WTC11 (cell line): ENCODE measurements around the gene TBC1D10B. TPM values are rescaled to one million over a fixed set of nuclear protein-coding genes. Genes with fewer than 3 reads are reported as not detected.

Experiments used
- ATAC-seq: fragments of 200-7000 bp; cut with Tn5 transposase; 2 replicates; pipeline ENCODE4 v1.10.0; 2021; ENCODE audit warnings: mild to moderate bottlenecking, moderate library complexity
- CTCF ChIA-PET: fragments of 300-600 bp; sonication (Branson Sonifier 250); formaldehyde crosslinking; loops from one replicate; lab custom pipeline; 2021; ENCODE audit warnings: antibody characterized with exemption; lab: Charles Lee
- POLR2A ChIA-PET: fragments of 350-600 bp; sonication (Branson Sonifier 250); formaldehyde crosslinking; loops from one replicate; lab custom pipeline; 2021; ENCODE audit warnings: antibody characterized with exemption; lab: Charles Lee
- DNase-seq: peaks from one replicate; pipeline ENCODE4 v3.0.0; 2021; ENCODE audit warnings: low spot score
- H3K27ac Mint-ChIP-seq: 2 replicates; pipeline ENCODE4 v1.8.0; 2021; ENCODE audit warnings: mixed read lengths
- H3K27me3 Mint-ChIP-seq: 2 replicates; pipeline ENCODE4 v1.8.0; 2021; ENCODE audit warnings: low read depth, mild to moderate bottlenecking, moderate library complexity, mixed read lengths
- H3K36me3 Mint-ChIP-seq: 2 replicates; pipeline ENCODE4 v1.8.0; 2021; ENCODE audit warnings: mixed read lengths
- H3K4me1 Mint-ChIP-seq: 2 replicates; pipeline ENCODE4 v1.8.0; 2022; ENCODE audit warnings: mixed read lengths
- H3K4me3 Mint-ChIP-seq: 2 replicates; pipeline ENCODE4 v1.8.0; 2021; ENCODE audit warnings: mild to moderate bottlenecking, moderate library complexity, mixed read lengths
- H3K9me3 Mint-ChIP-seq: 2 replicates; pipeline ENCODE4 v1.8.0; 2021; ENCODE audit warnings: mixed read lengths
- AR ChIP-seq: fragments of 250-450 bp; sonication (Bioruptor Pico); IDR thresholded peaks from 2 replicates; pipeline ENCODE4 v1.9.0; 2021; ENCODE audit warnings: mild to moderate bottlenecking
- ARID4B ChIP-seq: sonication (generic); formaldehyde crosslinking; IDR thresholded peaks from 2 replicates; pipeline ENCODE4 v1.8.0; 2023; ENCODE audit warnings: missing genetic modification reagents, mild to moderate bottlenecking, borderline replicate concordance
- GABPB1 ChIP-seq: sonication (generic); formaldehyde crosslinking; IDR thresholded peaks from 2 replicates; pipeline ENCODE4 v1.8.1; 2023; ENCODE audit warnings: mild to moderate bottlenecking, missing genetic modification reagents
- GRHL2 ChIP-seq: fragments of 250-450 bp; sonication (Bioruptor Pico); IDR thresholded peaks from 2 replicates; pipeline ENCODE4 v1.8.0; 2022; ENCODE audit warnings: mild to moderate bottlenecking, moderate library complexity; ENCODE audit not compliant: insufficient replicate concordance, severe bottlenecking
- JAZF1 ChIP-seq: fragments of 250-450 bp; sonication (Bioruptor Pico); IDR thresholded peaks from 2 replicates; pipeline ENCODE4 v1.9.0; 2021; ENCODE audit warnings: moderate library complexity, mild to moderate bottlenecking, inconsistent platforms
- NR2C2 ChIP-seq: sonication (generic); formaldehyde crosslinking; IDR thresholded peaks from 2 replicates; pipeline ENCODE4 v1.8.0; 2022; ENCODE audit warnings: mild to moderate bottlenecking, missing genetic modification reagents
- PRDM15 ChIP-seq: sonication (generic); formaldehyde crosslinking; IDR thresholded peaks from 2 replicates; pipeline ENCODE4 v1.8.0; 2022; ENCODE audit warnings: missing genetic modification reagents
- RORB ChIP-seq: fragments of 250-450 bp; sonication (Bioruptor Pico); IDR thresholded peaks from 2 replicates; pipeline ENCODE4 v1.9.0; 2021; ENCODE audit warnings: mild to moderate bottlenecking
- SMAD4 ChIP-seq: sonication (generic); formaldehyde crosslinking; IDR thresholded peaks from 2 replicates; pipeline ENCODE4 v1.8.0; 2022; ENCODE audit warnings: mild to moderate bottlenecking, missing genetic modification reagents
- TP53 ChIP-seq: sonication (generic); formaldehyde crosslinking; IDR thresholded peaks from 2 replicates; pipeline ENCODE4 v1.8.1; 2023; ENCODE audit warnings: mild to moderate bottlenecking, missing genetic modification reagents
- ZNF263 ChIP-seq: sonication (generic); formaldehyde crosslinking; IDR thresholded peaks from 2 replicates; pipeline ENCODE4 v1.8.1; 2022; ENCODE audit warnings: low read depth, mild to moderate bottlenecking, moderate library complexity, missing genetic modification reagents
- ZNF671 ChIP-seq: fragments of 250-450 bp; sonication (Bioruptor Pico); IDR thresholded peaks from 2 replicates; pipeline ENCODE4 v1.8.0; 2021; ENCODE audit warnings: mild to moderate bottlenecking
- total RNA-seq: library from RNA; stranded (reverse); gene quantifications from 3 replicates; pipeline ENCODE4 v1.2.3, GENCODE V29; 2021
- TF ChIP-seq, protein P1 (sequence below): sonication (generic); formaldehyde crosslinking; IDR thresholded peaks from 2 replicates; pipeline ENCODE4 v1.8.1; 2023; ENCODE audit warnings: mild to moderate bottlenecking, missing genetic modification reagents
- TF ChIP-seq, protein P2 (sequence below): fragments of 250-450 bp; sonication (Bioruptor Pico); IDR thresholded peaks from 2 replicates; pipeline ENCODE4 v1.9.0; 2021; ENCODE audit warnings: mild to moderate bottlenecking

TBC1D10B gene
- total RNA-seq, 1 experiment from 2014 or later: 40.5 TPM

DNA sequence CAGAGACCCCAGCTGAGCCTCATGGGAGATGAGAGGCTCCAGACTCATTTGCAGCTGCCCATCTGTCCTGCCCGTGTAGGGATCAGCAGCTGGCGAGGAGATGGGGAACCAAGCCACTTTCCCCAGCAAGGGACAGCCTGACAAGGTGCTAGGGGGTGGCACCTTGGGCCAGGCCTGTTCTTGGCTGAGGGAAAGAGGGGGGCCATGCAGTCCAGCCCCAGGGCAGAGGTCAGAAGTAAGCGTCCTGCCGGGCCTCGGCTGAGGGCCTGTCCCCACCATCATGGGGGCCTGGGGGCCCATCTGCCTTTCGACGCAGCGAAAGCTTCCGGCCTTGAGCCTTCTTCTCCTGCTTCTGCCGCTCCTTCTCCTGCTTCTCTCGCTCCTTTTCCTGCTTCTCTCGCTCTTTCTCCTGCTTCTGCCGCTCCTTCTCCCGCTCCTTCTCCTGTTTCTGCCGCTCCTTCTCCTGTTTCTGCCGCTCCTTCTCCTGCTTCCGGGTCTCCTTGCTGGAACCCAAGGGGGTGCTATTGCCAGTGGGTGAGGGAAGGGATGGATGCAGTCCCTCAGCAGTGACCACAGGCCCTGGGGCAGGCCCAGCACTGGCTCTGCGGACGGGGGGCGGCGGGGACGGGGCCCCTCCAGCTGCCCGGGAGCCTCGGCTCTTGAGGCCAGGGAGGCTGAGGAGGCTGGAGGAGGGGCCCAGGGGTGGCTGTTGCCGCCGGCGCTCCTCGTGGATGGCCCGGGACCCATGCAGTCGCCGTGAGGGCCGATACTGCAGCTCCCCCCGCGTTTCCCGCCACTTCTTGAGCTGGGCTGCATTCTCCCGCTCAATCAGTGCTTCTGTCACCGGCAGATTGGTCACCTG is 12.3 kb downstream of the TBC1D10B start:
- Mint-ChIP-seq H3K4me1 (peaks cover 27% of the 10 kb centered on the region), H3K9me3 (no peaks in the 10 kb centered on the region), H3K36me3 (peaks cover 22% of the 10 kb centered on the region), H3K4me3 (no peak overlapping the region), H3K27ac (no peak overlapping the region), H3K27me3 (no peaks in the 10 kb centered on the region; the same call in 1 of the 2 replicates)
- no peak for DNase-seq
- TF ChIP-seq AR (CRISPR knock-in tag): no peak
- no peak for TF ChIP-seq JAZF1
- TF ChIP-seq, protein P1, sequence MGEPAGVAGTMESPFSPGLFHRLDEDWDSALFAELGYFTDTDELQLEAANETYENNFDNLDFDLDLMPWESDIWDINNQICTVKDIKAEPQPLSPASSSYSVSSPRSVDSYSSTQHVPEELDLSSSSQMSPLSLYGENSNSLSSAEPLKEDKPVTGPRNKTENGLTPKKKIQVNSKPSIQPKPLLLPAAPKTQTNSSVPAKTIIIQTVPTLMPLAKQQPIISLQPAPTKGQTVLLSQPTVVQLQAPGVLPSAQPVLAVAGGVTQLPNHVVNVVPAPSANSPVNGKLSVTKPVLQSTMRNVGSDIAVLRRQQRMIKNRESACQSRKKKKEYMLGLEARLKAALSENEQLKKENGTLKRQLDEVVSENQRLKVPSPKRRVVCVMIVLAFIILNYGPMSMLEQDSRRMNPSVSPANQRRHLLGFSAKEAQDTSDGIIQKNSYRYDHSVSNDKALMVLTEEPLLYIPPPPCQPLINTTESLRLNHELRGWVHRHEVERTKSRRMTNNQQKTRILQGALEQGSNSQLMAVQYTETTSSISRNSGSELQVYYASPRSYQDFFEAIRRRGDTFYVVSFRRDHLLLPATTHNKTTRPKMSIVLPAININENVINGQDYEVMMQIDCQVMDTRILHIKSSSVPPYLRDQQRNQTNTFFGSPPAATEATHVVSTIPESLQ: no peak
- CTCF ChIA-PET: interaction anchor here (0.6 to 3.1 kb wide), 5 partner anchors 12 to 245 kb away, joined by 3 to 17 read pairs (median 4); partner anchors contain the start of gene TBC1D10B
- ATAC-seq: no peak
- POLR2A ChIA-PET: interaction anchor here (1.0 kb wide), 1 partner anchor 37 kb away, joined by 3 read pairs; the partner anchor contains the start of gene ZNF48

GRCh38 chr16:30357085-30357714 is 13.1 kb downstream of the TBC1D10B start:
- TF ChIP-seq SMAD4 (CRISPR knock-in tag) (no peak), ZNF671 (CRISPR knock-in tag) (no peak), GRHL2 (no peak), ZNF263 (CRISPR knock-in tag) (no peak), RORB (no peak), NR2C2 (CRISPR knock-in tag) (no peak), TP53 (CRISPR knock-in tag) (no peak), ARID4B (CRISPR knock-in tag) (no peak), GABPB1 (CRISPR knock-in tag) (no peak), PRDM15 (no peak)
- TF ChIP-seq, protein P2, sequence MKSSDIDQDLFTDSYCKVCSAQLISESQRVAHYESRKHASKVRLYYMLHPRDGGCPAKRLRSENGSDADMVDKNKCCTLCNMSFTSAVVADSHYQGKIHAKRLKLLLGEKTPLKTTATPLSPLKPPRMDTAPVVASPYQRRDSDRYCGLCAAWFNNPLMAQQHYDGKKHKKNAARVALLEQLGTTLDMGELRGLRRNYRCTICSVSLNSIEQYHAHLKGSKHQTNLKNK: no peak
- TF ChIP-seq, all 79 proteins: peak for 0
- POLR2A ChIA-PET: interaction anchor here (0.6 to 0.9 kb wide), 4 partner anchors 21 to 658 kb away, joined by 3 to 7 read pairs (median 5); no protein-coding TSS in a partner anchor
- Mint-ChIP-seq H3K27ac (no peak overlapping the region; the same call in 1 of the 2 replicates), H3K36me3 (peaks cover 26% of the 10 kb centered on the region), H3K27me3 (no peaks in the 10 kb centered on the region; the same call in 1 of the 2 replicates), H3K4me3 (no peak overlapping the region; the same call in 1 of the 2 replicates), H3K9me3 (no peaks in the 10 kb centered on the region), H3K4me1 (peaks cover 27% of the 10 kb centered on the region)
- CTCF ChIA-PET: interaction anchor here (0.6 to 5.0 kb wide), 6 partner anchors 14 to 244 kb away, joined by 3 to 28 read pairs (median 4); partner anchors contain the start of genes TBC1D10B and ZNF48
- no peak for DNase-seq
- no peak for ATAC-seq
